ENCODE results near the gene IL5RA.

The IL5RA gene

GRCh38 chr3:3125977-3126376, 15.8 kb upstream of the IL5RA start:
- no peak for TF ChIP-seq CTCF (IDR thresholded peaks at IDR 0.05; ENCODE audit: borderline replicate concordance, insufficient read depth, low read depth, low read length)
- H3K4me3 ChIP-seq (ENCODE audit: low read depth, low read length): peak overlapping the region; percentile 92

DNA sequence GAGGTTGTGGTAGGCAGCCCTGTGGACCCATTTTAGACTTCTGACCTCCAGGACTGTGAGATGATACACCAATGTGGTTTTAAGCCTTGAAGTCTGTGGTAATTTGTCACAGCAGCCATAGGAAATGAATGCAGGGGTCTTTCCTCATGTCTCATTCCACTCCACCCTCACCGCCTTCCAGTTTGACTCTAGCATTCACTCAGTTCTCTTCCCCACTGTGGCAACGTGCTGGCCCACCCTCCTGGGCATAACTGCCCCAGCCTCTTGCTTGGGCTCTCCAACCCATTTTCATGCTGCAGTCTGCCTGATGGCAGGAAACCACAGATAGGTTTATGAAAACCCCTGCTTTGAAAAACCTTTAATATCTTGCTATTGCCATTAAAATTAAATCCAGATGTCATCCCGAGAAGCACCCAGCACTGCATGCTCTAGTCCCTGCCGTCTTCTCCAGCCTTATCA, 9.2 kb upstream of the IL5RA start:
- H3K4me3 ChIP-seq (ENCODE audit: low read depth, low read length): no peak overlapping the region
- no peak for TF ChIP-seq CTCF (IDR thresholded peaks at IDR 0.05; ENCODE audit: borderline replicate concordance, insufficient read depth, low read depth, low read length)

- H3K4me3 ChIP-seq (ENCODE audit: low read depth, low read length): no peak overlapping the region
Measured at GRCh38 chr3:3117651-3118050, 7.5 kb upstream of the IL5RA start.

GRCh38 chr3:3113042-3113709, 3.0 kb upstream of the IL5RA start:
- TF ChIP-seq CTCF (IDR thresholded peaks at IDR 0.05; ENCODE audit: borderline replicate concordance, insufficient read depth, low read depth, low read length): no peak
- H3K4me3 ChIP-seq (ENCODE audit: low read depth, low read length): no peak overlapping the region

More at GRCh38 chr3:3117651-3118050, 7.5 kb upstream of the IL5RA start:
- no peak for TF ChIP-seq CTCF (IDR thresholded peaks at IDR 0.05; ENCODE audit: borderline replicate concordance, insufficient read depth, low read depth, low read length)

GRCh38 chr3:3110749-3111361, 681 bp upstream of the IL5RA start:
- no peak overlapping the region for H3K4me3 ChIP-seq (ENCODE audit: low read depth, low read length)
- no peak for TF ChIP-seq CTCF (IDR thresholded peaks at IDR 0.05; ENCODE audit: borderline replicate concordance, insufficient read depth, low read depth, low read length)

DNA sequence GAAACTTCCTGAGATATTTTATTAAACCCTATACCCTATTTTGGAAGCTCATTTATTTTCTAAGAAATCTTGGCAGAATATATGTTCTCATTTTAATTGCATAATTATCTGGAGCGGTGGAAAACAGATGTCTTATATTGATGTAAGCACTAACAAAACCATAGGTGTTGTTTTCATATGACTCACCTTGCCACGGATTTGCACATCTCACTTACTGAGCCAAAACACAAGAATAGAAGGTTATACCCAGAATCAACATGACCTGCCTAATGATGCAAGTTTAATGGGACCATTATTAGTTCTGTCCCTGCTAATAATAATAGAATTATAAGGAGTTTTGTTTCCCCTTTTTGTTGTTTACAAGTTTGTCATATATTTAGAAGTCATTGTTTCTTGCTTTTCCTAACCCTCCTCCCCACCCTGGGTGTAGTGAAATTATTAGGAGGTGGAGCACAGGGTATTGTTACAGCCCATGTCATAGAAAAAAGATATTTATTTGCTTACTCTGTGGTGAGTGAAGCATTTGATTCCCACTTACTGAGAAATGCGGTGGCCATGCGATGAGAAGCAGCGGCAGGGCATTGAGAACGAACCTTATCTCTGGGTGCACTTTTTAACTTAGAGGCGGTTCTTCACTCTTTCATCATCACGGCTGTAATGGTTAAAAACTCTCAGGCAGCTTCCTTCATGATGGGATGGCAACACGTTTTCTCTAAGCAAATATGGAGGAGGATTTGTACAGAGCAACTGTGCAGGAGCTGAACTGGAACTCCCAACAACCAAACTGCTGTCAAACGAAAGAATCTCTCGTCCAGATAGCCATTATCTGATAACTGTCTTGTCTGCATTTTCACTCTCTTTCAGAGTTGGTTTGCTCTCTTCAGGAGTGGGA, 521 bp downstream of the IL5RA start:
- H3K4me3 ChIP-seq (ENCODE audit: low read depth, low read length): no peak overlapping the region

More for the DNA sequence above, 521 bp downstream of the IL5RA start:
- no peak for TF ChIP-seq CTCF (IDR thresholded peaks at IDR 0.05; ENCODE audit: borderline replicate concordance, insufficient read depth, low read depth, low read length)

Data from GM12875 (cell line).